Tibial artery (tissue), 4 donors: ENCODE measurements around the gene ADGRL4.

Experiments used
- DNase-seq, 2 donors: peaks; one replicate each; pipeline ENCODE4 v3.0.0-alpha.2; 2019
- H3K27ac ChIP-seq, 2 donors: fragments of 200-600 bp; sonication (generic) in 1 of 2; 1 replicate in 1 of 2; 2 replicates in 1 of 2; pipeline ENCODE4 v1.5.1; 2018 to 2019; ENCODE audit warnings: mild to moderate bottlenecking in 1 of 2
- H3K27me3 ChIP-seq, 2 donors: fragments of 200-600 bp; sonication (generic) in 1 of 2; one replicate each; pipeline versions ENCODE4 v1.5.1 to v1.6.0; 2016 to 2019
- H3K36me3 ChIP-seq, 3 donors: fragments of 200-600 bp; sonication (generic) in 2 of 3; one replicate each; pipeline ENCODE4 v1.5.1; 2016 to 2019; ENCODE audit warnings: mild to moderate bottlenecking in 2 of 3
- H3K4me1 ChIP-seq, 4 donors: fragments of 200-600 bp; sonication (generic) in 2 of 4; 1 replicate in 3 of 4; 2 replicates in 1 of 4; pipeline ENCODE4 v1.5.1; 2016 to 2019
- H3K4me3 ChIP-seq, 2 donors: fragments of 200-600 bp; sonication (generic) in 1 of 2; 1 replicate in 1 of 2; 2 replicates in 1 of 2; pipeline ENCODE4 v1.5.1; 2018 to 2019; ENCODE audit warnings: mild to moderate bottlenecking in 2 of 2
- H3K9me3 ChIP-seq, 3 donors: fragments of 200-600 bp; sonication (generic) in 1 of 3; one replicate each; pipeline ENCODE4 v1.5.1; 2016 to 2019
- CTCF ChIP-seq, 2 experiments: fragments of 200-600 bp in 1 of 2; fragments of 450-650 bp in 1 of 2; IDR thresholded peaks; one replicate each; pipeline ENCODE4 v1.5.1; 2017 to 2019; ENCODE audit warnings: antibody characterized with exemption in 2 of 2, mild to moderate bottlenecking in 1 of 2, moderate library complexity in 1 of 2
- intact Hi-C: fragments of 100-400 bp; cut with DNase I; formaldehyde crosslinking; loops from one replicate; pipeline ENCODE4 v1.15.0; 2023; ENCODE audit warnings: low total_unique reads

Gene ADGRL4

GRCh38 chr1:79006564-79006963, at the start of gene ADGRL4:
Gene ADGRL4, minus strand, starts transcription at chr1:79006730. Its CDS starts 76 bp downstream, at chr1:79006654.
- intact Hi-C loops: no loop called here

GRCh38 chr1:79055856-79056255, 49.3 kb upstream of the ADGRL4 start:
- no peak overlapping the region for H3K27ac ChIP-seq
- intact Hi-C loops: no loop called here
- no peak overlapping the region for H3K4me3 ChIP-seq
- DNase-seq: no peak
- H3K4me1 ChIP-seq: no peaks in the 10 kb centered on the region
- H3K27me3 ChIP-seq: no peaks in the 10 kb centered on the region
- no peaks in the 10 kb centered on the region for H3K9me3 ChIP-seq
- no peak for TF ChIP-seq CTCF (IDR thresholded peaks at IDR 0.05)
- no peaks in the 10 kb centered on the region for H3K36me3 ChIP-seq

More at GRCh38 chr1:79006564-79006963, at the start of gene ADGRL4:
- no peaks in the 10 kb centered on the region for H3K9me3 ChIP-seq
- peak; percentile 29 to 63 for DNase-seq
- peaks cover 0 to 3% (median 0%) of the 10 kb centered on the region in 4 donors for H3K4me1 ChIP-seq
- H3K27me3 ChIP-seq: peaks cover 0 to 8% of the 10 kb centered on the region in 2 donors
- no peaks in the 10 kb centered on the region for H3K36me3 ChIP-seq
- TF ChIP-seq CTCF (IDR thresholded peaks at IDR 0.05): no peak
- no peak within 1 kb of the TSS for H3K27ac ChIP-seq
- peak within 1 kb of the TSS; percentile 12 to 25 for H3K4me3 ChIP-seq

GRCh38 chr1:79052829-79053449, 46.4 kb upstream of the ADGRL4 start:
- Histone ChIP-seq H3K27me3 (no peaks in the 10 kb centered on the region), H3K4me3 (peak overlapping the region; percentile 1 to 10), H3K27ac (no peak overlapping the region), H3K36me3 (no peaks in the 10 kb centered on the region), H3K9me3 (no peaks in the 10 kb centered on the region), H3K4me1 (no peaks in the 10 kb centered on the region)
- no peak for TF ChIP-seq CTCF (IDR thresholded peaks at IDR 0.05)
- intact Hi-C loops: no loop called here
- DNase-seq: no peak

- no peak for DNase-seq
- H3K4me1 ChIP-seq: no peaks in the 10 kb centered on the region
- H3K36me3 ChIP-seq: no peaks in the 10 kb centered on the region
- H3K9me3 ChIP-seq: no peaks in the 10 kb centered on the region
- H3K27ac ChIP-seq: no peak overlapping the region
- intact Hi-C loops: no loop called here
- TF ChIP-seq CTCF (IDR thresholded peaks at IDR 0.05): no peak
- H3K4me3 ChIP-seq: no peak overlapping the region
- no peaks in the 10 kb centered on the region for H3K27me3 ChIP-seq
These were observed 38.6 kb upstream of the ADGRL4 start for GRCh38 chr1:79044974-79045650.

- Histone ChIP-seq H3K36me3 (no peaks in the 10 kb centered on the region), H3K27ac (no peak overlapping the region), H3K27me3 (no peaks in the 10 kb centered on the region), H3K9me3 (no peaks in the 10 kb centered on the region), H3K4me3 (no peak overlapping the region), H3K4me1 (no peaks in the 10 kb centered on the region)
- TF ChIP-seq CTCF (IDR thresholded peaks at IDR 0.05): no peak
- intact Hi-C loops: no loop called here
- no peak for DNase-seq
These were observed 37.0 kb upstream of the ADGRL4 start for GRCh38 chr1:79043506-79043905.
